GM19025 (cell line): ENCODE data around the gene EEF1A2.
A peak's percentile ranks its signal among the peaks of the same experiment; 100 is the strongest.

Source experiments
- ATAC-seq: cut with Tn5 transposase; IDR thresholded peaks from one replicate; pipeline ENCODE4 v1.9.1; 2021; ENCODE audit warnings: mild to moderate bottlenecking, low read depth, moderate library complexity; ENCODE audit not compliant: unreplicated experiment

The EEF1A2 gene

DNA sequence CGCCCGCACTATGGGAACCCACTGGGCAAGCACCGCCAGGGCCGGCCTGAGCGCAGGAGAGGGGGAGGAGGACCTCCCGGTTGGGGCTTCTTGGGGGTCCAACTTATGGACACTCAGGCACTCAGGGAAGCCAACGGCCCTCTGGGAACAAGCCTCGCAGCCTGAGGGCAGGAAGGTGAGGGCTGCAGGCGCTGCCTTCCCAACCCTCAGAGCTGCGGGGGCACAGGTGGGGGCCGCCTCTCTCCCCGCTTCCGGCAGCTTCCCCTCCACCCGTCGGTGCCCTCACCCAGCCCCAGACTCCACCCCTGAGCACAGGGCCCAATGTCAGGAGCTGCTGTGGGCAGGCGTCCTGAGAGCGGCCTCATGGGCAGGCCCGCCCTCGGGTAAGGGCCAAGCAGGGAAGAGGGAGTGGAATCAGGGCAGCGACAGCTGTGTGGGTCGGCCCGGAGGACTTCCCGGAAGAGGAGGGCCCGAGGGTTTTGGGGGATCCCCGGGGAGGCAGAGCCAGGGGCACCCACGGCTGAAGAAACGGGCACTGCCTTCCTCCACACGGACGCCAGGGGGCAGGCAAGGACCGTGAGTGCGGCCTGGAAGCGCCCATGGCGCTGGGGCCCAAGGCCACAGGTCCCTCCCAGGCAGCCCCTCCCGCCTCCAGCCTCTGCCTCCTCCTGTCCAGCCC lies 38.8 kb upstream of the EEF1A2 start:
- peak; percentile 88 for ATAC-seq

DNA sequence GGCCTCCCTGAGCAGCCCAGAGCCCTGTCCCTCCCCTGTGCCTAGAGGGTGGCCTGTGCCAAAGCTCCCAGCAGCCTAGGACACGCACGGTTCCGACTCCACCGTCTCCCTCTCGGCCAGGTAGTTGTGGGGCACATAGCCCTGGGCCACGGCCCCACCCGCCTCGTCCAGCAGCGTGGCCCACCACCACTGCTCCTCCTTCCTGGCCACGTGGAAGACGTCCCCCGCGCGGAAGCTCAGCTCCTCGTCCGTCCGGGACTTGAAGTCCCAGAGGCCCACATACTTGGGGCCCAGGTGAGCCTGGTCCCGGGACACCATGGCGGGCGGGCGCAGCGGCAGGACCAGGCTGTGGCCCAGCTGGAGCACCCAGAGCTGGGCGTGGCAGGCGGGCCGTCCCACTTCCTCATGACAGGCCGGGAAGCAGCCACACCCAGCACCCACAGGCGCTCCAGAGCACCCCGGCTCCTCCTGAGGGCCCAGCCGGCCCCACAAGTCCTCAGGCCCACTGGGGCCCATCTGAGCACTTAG lies 38.2 kb upstream of the EEF1A2 start, which contains the start of gene PTK6:
Gene PTK6 (minus strand): TSS at position 380 of the 528 bp plus-strand sequence. CDS start 62 bp downstream, at position 318.
- no peak for ATAC-seq

DNA sequence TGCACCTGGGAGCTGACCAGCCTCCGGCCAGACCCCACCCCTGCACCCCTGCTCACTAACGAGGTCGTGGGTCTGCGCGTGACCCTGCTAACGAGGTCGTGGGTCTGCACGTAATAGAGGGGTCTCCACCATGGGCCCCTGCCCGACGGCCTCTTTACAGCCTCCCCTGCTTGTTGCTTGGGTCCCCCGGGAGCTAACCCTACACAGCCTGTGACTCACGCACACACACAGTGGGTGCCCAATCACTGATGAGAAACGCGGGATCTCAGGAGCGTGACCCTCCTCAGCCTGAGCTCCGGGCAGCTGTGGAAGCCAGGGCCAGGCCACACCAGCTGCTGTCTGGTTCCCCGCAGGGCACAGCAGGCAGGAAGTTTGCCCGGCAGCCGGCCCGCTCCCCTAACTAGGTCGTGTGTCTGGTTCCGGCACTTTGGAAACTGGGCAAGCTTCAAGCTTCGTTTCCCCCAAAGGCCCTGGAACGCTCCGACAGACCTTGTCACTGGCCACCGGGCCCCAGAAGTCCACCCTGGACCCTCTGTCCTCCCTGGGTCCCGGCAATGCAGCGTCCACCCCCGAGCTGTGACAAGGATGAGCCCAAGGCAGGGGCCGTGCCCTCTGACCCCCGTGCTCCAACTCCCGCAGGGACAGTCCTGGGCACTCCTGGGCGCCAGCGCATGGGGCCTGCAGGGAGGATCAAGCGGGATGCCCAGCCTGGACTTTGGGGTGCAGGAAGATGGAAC lies 37.5 kb upstream of the EEF1A2 start:
- ATAC-seq, result no peak

DNA sequence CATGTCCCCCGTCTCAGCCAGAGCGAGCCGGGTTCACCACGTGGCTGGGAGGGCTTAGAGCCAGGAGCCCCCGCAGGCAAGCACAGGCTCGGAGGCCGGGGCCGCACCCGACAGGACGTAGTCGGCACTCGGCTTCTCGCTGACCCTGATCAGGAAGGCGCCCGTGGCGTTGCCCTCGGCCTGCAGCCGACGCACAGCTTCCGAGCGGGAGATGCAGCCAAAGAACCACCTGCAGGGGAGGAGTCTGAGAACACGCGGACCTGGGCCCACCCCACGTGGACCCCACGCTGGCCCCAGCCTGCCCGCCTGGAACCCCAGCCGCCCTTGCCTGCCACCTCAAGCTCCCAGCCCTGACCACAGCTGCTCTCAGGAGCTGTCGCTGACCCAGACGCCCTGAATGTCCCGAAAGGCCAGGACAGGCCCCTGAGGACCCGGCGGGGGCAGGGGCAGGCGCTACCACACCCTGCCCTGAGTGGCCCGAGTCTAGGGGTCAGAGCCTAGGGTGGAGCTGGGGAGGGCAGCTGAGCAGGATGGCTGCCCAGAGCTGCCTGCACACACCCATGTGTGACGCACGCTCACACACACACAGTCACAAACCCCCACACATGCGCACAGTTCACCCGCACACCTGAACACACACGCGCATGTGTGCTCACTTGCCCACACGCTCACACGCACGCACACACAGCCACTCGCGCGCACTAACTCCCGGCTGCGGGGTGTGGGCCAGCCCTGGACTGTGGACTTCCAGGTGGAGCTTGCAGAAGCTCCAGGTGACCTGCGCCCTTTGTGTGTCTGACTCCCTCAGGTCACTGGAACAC lies 36.2 kb upstream of the EEF1A2 start:
- ATAC-seq, result no peak

DNA sequence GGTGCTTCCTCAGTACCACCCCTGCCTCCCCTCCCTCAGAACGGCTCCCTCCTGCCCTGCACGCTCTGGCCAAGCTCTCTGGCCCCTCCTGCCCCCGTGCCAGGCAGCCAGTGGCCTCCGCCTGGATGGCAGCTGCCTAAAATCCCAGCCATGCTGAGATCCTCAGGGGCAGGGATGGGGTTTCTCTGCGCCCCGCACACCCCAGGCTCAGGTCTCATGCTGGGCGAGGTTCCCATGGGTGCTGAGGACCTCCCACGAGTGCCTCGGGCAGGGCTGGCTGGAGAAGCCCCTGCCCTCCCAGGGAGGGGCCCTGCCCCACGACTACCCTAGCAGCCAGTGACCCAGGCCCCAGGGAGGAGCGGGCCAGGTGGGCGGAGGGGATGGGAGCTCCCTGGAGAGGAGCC lies 35.5 kb upstream of the EEF1A2 start:
- no peak for ATAC-seq

DNA sequence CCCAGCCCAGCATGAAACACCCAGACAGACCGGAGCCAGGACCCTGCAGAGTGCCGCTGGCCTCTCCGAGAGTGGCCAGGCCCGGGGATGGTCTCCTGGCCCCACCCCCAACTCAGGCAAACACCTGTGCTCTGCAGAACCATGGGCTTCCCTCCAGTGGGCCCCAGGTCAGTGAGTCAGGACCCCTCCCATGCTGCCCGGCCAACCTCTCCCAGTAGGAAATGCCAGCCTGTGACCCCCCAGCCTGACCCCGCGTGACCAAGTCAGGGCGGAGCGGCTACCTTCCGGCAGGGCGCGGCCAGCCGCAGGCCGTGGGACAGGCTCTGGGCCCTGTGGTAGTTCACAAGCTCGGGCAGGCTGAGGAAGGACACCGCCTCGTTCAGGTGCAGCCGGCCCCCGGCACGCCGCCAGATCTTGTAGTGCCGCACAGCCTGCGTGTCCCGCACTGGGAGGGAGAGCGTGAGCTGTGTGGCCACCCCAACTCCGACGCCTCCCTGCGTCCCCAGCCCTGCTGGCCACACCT lies 35.0 kb upstream of the EEF1A2 start:
- ATAC-seq, result no peak

DNA sequence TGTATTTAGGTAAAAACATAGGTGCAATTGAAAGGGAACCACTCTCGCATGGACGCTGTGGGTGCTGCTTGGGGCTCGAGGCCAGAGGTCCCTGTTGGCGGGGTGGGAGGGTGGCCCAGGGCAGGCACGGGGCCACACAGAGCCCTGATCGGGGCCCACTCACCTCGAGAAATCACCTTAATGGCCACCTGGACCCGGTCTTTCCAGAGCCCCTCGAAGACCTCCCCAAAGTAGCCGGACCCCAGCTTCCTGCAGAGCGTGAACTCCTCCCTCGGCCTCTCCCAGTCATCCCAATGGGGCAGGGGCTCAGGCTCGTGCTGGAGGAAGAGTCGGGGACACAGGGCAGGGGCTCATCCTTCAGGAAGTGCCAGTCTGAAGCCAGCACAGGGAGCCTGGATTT lies 34.5 kb upstream of the EEF1A2 start:
- ATAC-seq, result no peak

DNA sequence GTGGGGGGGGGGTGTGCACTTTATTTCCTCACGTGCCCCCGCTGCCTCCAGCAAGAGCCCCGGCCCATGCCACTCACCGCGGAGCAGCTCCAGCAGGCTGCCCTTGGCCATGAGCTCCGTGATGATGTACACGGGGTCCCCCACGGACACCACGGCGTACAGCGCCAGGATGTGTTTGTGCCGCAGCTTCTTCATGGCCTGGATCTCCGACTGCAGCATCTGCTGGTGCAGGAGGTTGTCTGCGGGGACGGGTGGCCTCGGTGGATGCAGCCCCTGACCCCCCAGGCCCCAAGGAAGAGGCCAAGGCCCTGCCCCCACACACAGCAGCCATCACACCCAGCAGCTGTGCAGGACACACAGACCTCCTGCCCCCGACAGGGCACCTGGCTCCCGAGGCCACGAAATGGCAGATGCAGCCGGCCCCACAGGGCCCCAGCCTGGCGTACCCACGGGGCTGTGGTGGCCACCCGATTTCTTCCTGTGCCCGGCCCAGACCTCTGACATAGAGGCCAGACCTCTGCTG lies 33.6 kb upstream of the EEF1A2 start:
- no peak for ATAC-seq

DNA sequence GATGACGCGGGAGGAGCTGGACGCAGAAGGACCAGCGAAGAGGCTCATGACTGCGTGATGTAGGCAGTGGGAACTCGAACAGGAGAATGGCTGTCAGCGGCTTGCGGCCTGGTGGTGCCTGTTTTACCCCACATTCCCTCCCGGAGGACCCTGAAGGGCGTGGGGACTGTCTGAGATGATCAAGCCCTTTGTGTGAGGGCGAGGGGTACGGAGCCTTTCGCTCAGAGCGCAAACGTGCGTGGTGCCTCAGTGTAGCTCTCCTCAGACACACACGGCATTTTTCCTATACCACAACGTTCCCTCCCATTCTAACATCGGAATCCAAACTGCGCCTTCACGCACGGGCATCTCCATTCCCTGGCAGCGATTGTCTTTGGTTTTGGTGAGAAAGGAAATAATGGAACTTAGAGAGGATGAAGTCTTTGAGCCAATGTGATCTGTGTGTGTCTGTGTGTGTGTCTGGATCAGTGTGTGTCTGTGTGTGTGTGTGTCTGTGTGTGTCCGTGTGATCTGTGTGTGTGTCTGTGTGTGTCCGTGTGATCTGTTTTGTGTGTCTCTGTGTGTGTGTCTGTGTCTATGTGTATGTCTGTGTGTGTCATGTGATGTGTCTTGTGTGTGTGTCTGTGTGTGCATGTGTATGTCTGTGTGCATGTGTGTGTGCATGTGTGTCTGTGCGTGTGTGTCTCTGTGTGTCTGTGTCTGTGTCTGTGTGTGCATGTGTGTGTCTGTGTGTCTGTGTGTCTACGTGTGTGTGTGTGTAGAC lies 33.0 kb upstream of the EEF1A2 start:
- ATAC-seq, result no peak

DNA sequence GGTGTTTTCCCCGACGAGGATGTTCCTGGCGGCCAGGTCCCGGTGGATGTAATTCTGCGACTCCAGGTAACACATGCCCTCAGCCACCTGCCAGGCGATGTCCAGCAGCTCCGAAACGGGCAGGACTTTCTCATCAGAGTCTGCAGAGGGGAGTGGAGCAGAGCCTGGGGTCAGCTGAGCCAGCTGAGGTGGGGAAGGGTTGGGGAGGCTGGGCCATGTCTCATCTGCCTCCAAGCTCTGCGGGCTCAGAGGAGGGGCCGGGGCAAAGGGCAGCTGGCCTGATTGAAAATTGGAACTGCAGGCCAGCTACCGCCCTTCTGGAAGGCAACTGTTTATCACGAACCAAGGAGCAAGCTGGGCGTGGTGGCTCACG lies 31.9 kb upstream of the EEF1A2 start:
- ATAC-seq, result no peak

DNA sequence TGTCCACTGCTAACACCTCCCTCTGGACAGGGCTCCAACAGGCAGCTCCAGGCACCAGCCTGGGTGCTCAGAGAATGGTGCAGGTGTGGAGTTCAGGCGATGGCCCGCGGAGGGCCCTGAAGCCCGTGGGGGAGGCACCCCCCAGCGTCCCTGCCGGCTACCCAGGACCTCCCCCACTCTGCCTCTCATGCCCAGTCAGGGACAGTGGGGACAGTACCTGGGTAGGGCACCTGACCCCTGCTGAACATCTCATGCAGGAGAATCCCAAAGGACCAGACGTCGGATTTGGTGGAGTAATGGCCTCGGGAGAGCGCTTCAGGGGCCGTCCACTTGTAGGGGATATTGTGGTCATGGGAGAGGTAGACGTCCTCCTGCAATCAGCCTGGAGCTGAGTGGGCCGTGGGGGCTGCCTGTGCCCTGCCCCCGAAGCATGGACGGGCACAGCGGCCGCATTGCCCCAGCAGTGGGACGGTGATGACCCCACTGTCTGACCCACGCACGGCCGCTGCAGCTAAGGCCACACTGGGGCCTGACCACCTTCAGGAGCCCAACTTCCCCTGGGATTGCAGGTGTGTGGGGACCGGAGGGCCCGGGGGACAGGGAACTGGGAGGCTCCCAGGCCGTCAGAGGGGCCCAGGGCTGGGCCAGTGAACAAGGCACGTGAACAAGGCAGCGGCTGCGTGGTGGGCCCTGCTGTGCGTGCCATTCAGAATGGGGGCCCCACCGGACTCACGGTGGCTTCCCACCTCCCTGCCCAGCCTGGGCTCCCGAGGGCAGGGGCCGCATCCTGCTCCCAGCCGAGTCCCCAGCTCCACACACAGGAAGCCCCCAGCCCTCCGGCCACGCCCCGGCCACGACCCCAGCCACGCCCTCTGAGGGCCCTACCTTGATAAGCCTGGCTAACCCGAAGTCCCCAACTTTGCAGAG lies 31.2 kb upstream of the EEF1A2 start:
- ATAC-seq, result no peak

DNA sequence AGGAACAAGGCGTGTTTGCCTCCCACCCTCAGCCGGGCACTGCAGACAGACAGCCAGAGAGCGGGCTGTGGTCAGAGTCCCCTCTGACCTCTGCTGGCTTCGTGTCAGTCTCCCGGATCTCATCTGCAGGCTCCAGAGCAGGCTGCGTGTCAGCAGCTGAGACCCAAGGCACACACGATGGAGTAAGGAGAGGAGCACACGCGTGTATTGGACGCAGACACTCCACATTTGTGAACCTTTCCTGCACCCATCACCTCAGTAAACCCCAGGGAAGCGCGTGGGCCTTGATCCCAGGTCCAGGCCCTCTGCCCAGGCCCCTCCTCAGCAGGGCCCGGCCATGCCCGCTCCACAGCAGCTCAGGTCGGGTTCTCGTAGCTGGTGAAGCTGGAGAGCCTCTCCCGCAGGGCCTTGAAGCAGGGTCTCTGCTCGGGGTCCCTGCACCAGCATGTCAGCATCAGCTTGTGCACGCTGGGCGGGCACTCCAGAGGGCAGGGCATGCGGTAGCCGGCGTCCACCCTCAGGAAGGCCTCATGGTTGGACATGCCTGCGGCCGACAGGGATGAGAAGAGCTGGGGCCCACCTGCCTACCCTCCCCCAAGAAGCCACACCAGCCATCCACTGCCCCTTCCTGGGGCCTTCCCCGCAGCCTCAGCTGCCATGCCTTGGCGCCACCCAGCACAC lies 30.4 kb upstream of the EEF1A2 start:
- no peak for ATAC-seq

DNA sequence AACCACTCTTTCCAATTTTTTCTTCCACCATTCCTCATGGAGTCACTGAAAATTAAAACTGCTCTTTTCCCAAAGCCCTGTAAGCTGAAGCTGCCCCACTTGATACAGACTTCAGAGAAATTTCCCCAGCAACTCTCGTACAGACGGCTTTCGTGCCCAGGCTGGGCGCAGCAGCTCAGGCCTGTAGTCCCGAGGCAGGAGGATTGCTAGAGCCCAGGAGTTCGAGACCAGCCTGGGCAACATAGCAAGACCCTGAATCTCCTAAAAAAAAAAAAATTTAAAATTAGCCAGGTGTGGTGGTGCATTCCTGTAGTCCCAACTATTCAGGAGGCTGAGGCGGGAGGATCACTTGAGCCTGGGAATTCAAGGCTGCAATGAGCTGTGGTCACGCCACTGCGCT lies 28.3 kb upstream of the EEF1A2 start:
- no peak for ATAC-seq

DNA sequence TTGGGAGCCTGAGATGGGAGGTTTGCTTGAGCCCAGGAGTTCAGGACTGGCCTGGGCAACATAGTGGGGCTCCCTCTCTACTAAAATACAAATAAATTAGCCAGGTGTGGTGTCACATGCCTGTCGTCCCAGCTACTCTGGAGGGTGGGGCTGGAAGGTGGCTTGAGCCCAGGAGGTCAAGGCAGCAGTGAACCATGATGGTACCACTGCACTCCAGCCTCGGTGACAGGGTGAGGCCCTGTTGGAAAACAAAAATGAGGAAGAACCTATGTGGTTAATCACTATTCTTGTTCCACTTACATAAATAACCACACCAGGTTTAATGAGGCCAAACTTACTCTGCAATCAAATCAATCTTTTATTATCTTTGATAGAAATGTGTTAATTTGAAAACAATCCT lies 27.1 kb upstream of the EEF1A2 start:
- no peak for ATAC-seq

DNA sequence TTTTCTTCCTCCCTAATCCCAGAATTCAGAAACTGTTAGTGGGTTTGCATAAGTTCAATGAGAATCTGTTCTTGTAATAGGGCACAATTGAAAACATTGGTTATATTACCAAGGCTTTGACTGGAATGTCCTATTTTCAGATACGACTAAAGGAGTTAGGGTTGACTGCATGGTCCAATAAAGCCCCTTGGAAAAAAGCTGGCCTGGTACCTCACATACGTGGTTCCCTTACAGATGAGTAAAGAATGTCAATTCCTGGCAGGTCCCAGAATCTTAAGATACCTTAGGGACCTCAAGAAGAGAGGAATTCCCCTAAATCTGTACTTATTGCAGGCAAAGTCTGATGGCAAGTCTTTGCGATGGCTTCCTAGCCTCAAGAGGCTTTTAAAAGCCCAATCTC lies 26.3 kb upstream of the EEF1A2 start:
- no peak for ATAC-seq

DNA sequence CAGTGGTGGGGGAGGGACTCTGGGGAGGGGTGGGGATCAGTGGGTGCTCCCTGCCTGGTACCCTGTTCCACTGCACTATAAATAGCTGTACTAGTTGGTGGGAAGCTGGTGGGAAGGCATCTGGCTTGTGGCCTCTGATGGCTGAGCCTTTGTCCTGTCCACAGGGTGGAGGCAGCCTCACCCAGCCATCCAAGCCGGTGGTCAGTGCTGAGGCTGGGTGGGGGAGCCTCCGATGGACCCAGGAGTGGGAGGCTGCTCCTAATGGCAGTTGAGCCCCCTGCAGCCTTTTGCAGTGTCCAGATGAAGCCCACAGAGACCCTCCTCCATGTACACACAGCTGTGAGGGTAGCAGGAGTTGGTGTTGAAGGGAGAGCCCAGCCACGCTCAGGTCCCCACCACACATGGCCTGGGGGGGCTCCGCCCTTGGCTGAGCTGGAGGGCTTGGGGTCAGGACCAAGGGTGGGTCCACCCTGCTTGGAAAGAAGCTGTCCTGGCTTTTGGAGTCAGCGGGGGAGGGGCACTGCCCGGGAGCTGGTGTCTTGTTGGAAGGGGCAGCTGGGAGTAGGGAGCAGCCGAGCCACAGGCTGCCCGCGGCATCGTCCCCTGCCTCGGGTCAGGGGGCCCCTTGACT lies 24.2 kb upstream of the EEF1A2 start:
- no peak for ATAC-seq

DNA sequence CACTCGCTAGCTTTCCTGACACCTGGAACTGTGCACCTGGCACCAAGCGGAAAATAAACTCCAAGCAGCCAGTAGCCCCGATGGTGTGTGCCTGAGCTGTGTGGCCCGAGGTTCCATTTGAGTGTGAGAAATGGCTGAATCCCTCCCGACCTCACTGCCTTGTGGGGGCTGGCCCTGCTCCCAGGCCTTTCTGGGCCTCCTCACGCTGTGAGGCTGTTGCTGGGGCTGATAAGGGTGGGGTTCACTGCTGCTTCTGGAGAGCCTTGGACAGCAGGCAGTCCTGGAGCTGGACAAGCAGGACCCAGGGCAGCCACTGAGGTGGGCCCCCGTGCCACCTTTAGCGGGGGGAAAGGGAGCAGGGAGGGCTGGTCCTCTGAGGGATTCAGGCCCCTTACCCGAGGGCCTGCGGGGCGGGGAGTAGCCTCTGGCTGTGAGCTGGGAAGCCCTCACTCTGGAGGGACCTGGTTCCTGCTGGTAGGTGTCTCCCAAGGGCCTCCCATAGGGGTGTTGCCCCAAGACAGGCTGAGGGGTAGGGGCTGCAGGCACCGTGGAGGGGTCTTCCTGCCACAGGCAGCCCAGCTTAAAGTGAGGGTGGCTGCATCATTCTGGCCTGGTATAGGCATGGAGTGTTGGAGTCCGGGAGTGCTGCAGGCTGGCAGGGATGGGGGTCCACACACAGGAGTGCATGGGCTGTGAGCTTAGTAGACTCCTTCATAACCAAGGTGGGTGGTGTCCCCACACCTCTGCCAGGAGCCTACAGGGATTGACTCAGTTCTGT lies 23.4 kb upstream of the EEF1A2 start:
- ATAC-seq, result no peak
